Measurements from ENCODE around the gene RNASE4. TPM values are rescaled to one million over a fixed set of nuclear protein-coding genes. Genes with fewer than 3 reads are reported as not detected.

RNASE4 gene
- total RNA-seq, 1 experiment from 2014 or later, result 3.3 TPM

GRCh38 chr14:20726531-20726930 is 42.2 kb downstream of the RNASE4 start:
- Histone ChIP-seq H3K4me1 (ENCODE audit: control insufficient read depth, insufficient read depth, low read length) (no peaks in the 10 kb centered on the region), H3K9me3 (ENCODE audit: control insufficient read depth, insufficient read depth, low read depth, low read length) (no peaks in the 10 kb centered on the region), H3K4me3 (ENCODE audit: low read depth in 2 of 2, low read length in 2 of 2) (no peak overlapping the region), H3K27ac (ENCODE audit: low read length) (no peak overlapping the region), H3K36me3 (ENCODE audit: control insufficient read depth, insufficient read depth, low read length) (no peaks in the 10 kb centered on the region), H3K27me3 (ENCODE audit: control insufficient read depth, insufficient read depth, low read length) (peaks cover 3% of the 10 kb centered on the region; the same call in 1 of the 2 replicates)
- TF ChIP-seq CTCF (IDR thresholded peaks at IDR 0.05) (no peak), REST (IDR thresholded peaks at IDR 0.05; ENCODE audit: insufficient read depth in 1 of 2, low read depth in 2 of 2, low read length in 1 of 2) (no peak), POLR2AphosphoS5 (IDR thresholded peaks at IDR 0.05; ENCODE audit: low read depth, low read length) (no peak), TCF7L2 (IDR thresholded peaks at IDR 0.05; ENCODE audit: low read depth, low read length) (no peak), SIN3A (IDR thresholded peaks at IDR 0.05; ENCODE audit: borderline replicate concordance, insufficient read depth, low read depth, low read length) (no peak)
- ChIA-PET CTCF (no interaction called here), POLR2A (no interaction called here)
- no peak for ATAC-seq
- intact Hi-C loops (cut with micrococcal nuclease; ENCODE audit: unreplicated experiment) (no loop called here), in situ Hi-C loops (cut with HindIII; ENCODE audit: low pct_unique_long_range_greater_than_20kb, low sequenced_read_pairs) (no loop called here)
- DNase-seq (ENCODE audit: low read depth, low spot score), result no peak
- no TSS peak for BruUV-seq (replicated peaks)

- Histone ChIP-seq H3K36me3 (ENCODE audit: control insufficient read depth, insufficient read depth, low read length) (no peaks in the 10 kb centered on the region), H3K27me3 (ENCODE audit: control insufficient read depth, insufficient read depth, low read length) (peaks cover 3% of the 10 kb centered on the region; the same call in 1 of the 2 replicates), H3K27ac (ENCODE audit: low read length) (no peak overlapping the region), H3K4me3 (ENCODE audit: low read depth in 2 of 2, low read length in 2 of 2) (no peak overlapping the region), H3K9me3 (ENCODE audit: control insufficient read depth, insufficient read depth, low read depth, low read length) (no peaks in the 10 kb centered on the region), H3K4me1 (ENCODE audit: control insufficient read depth, insufficient read depth, low read length) (no peaks in the 10 kb centered on the region)
- intact Hi-C loops (cut with micrococcal nuclease; ENCODE audit: unreplicated experiment) (no loop called here), in situ Hi-C loops (cut with HindIII; ENCODE audit: low pct_unique_long_range_greater_than_20kb, low sequenced_read_pairs) (no loop called here)
- ATAC-seq (no peak), DNase-seq (ENCODE audit: low read depth, low spot score) (no peak)
- BruUV-seq (replicated peaks), result no TSS peak
- ChIA-PET POLR2A (no interaction called here), CTCF (no interaction called here)
- TF ChIP-seq TCF7L2 (IDR thresholded peaks at IDR 0.05; ENCODE audit: low read depth, low read length) (no peak), SIN3A (IDR thresholded peaks at IDR 0.05; ENCODE audit: borderline replicate concordance, insufficient read depth, low read depth, low read length) (no peak), CTCF (IDR thresholded peaks at IDR 0.05) (no peak), POLR2AphosphoS5 (IDR thresholded peaks at IDR 0.05; ENCODE audit: low read depth, low read length) (no peak), REST (IDR thresholded peaks at IDR 0.05; ENCODE audit: insufficient read depth in 1 of 2, low read depth in 2 of 2, low read length in 1 of 2) (no peak)
Observed at GRCh38 chr14:20730891-20731290, 46.5 kb downstream of the RNASE4 start.

Measured in Panc1 (cell line).